HL-60 (cell line): ENCODE data around the gene CHI3L1.

Source experiments
- POLR2AphosphoS5 ChIP-seq: IDR thresholded peaks from 2 replicates; pipeline ENCODE4 v1.6.1; 2012; ENCODE audit warnings: low read depth
- TF ChIP-seq, protein P1 (sequence below): IDR thresholded peaks from one replicate; pipeline ENCODE4 v1.5.1; 2011; ENCODE audit warnings: low read length, control low read depth, inconsistent platforms; ENCODE audit not compliant: insufficient read depth

GRCh38 chr1:203201516-203202205 is 15.2 kb upstream of the CHI3L1 start:
- TF ChIP-seq, protein P1, sequence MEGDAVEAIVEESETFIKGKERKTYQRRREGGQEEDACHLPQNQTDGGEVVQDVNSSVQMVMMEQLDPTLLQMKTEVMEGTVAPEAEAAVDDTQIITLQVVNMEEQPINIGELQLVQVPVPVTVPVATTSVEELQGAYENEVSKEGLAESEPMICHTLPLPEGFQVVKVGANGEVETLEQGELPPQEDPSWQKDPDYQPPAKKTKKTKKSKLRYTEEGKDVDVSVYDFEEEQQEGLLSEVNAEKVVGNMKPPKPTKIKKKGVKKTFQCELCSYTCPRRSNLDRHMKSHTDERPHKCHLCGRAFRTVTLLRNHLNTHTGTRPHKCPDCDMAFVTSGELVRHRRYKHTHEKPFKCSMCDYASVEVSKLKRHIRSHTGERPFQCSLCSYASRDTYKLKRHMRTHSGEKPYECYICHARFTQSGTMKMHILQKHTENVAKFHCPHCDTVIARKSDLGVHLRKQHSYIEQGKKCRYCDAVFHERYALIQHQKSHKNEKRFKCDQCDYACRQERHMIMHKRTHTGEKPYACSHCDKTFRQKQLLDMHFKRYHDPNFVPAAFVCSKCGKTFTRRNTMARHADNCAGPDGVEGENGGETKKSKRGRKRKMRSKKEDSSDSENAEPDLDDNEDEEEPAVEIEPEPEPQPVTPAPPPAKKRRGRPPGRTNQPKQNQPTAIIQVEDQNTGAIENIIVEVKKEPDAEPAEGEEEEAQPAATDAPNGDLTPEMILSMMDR = no peak
- TF ChIP-seq POLR2AphosphoS5 = no peak
